PC-9 (cell line): ENCODE results near the gene CFAP410. TPM values are rescaled to one million over a fixed set of nuclear protein-coding genes. Genes with fewer than 3 reads are reported as not detected.

Experiments
- BruUV-seq: library from RNA; stranded (reverse); fragments of 400-500 nt; replicated peaks from 2 replicates; lab custom pipeline; 2021; lab: Mats Ljungman, UMichigan
- CTCF ChIA-PET: fragments of 300-600 bp; sonication (Branson Sonifier 250); formaldehyde crosslinking; loops from one replicate; lab custom pipeline; 2022; ENCODE audit warnings: antibody characterized with exemption; lab: Charles Lee
- POLR2A ChIA-PET: fragments of 300-600 bp; sonication (Branson Sonifier 250); formaldehyde crosslinking; loops from one replicate; lab custom pipeline; 2022; ENCODE audit warnings: antibody characterized with exemption; ENCODE audit not compliant: unreplicated experiment; lab: Charles Lee
- DNase-seq, 2 experiments: peaks; one replicate each; pipeline versions ENCODE4 v3.0.0 to v3.0.0-alpha.2; 2015 to 2022; ENCODE audit warnings: mixed read lengths in 1 of 2
- H2AFZ ChIP-seq: fragments of 200-600 bp; sonication (generic); 2 replicates; pipeline ENCODE4 v1.8.1; 2017; ENCODE audit warnings: antibody characterized with exemption
- H3F3A ChIP-seq: fragments of 200-600 bp; sonication (generic); 2 replicates; pipeline ENCODE4 v1.8.1; 2017; ENCODE audit warnings: antibody characterized with exemption, mild to moderate bottlenecking, low read depth; ENCODE audit not compliant: insufficient read depth
- H3K27ac ChIP-seq: fragments of 200-600 bp; sonication (generic); 2 replicates; pipeline ENCODE4 v1.6.1; 2016; ENCODE audit warnings: mixed run types
- H3K27me3 ChIP-seq: fragments of 200-600 bp; sonication (generic); 2 replicates; pipeline ENCODE4 v1.6.1; 2016; ENCODE audit warnings: low read depth, mixed run types; ENCODE audit not compliant: insufficient read depth
- H3K36me3 ChIP-seq: fragments of 200-600 bp; sonication (generic); 2 replicates; pipeline ENCODE4 v1.6.1; 2016; ENCODE audit warnings: low read depth, mixed run types
- H3K4me1 ChIP-seq: fragments of 200-600 bp; sonication (generic); replicated peaks from 2 replicates; pipeline ENCODE4 v1.6.1; 2016; ENCODE audit warnings: mixed run types; ENCODE audit not compliant: insufficient read depth
- H3K4me2 ChIP-seq: fragments of 200-600 bp; sonication (generic); 2 replicates; pipeline ENCODE4 v1.6.1; 2017; ENCODE audit warnings: mixed run types
- H3K4me3 ChIP-seq: fragments of 200-600 bp; sonication (generic); 2 replicates; pipeline ENCODE4 v1.6.1; 2016; ENCODE audit warnings: mixed run types
- H3K79me2 ChIP-seq: fragments of 200-600 bp; sonication (generic); 2 replicates; pipeline ENCODE4 v1.6.1; 2017; ENCODE audit warnings: low read depth, mixed run types
- H3K9me2 ChIP-seq: fragments of 200-600 bp; sonication (generic); 2 replicates; pipeline ENCODE4 v1.8.1; 2017; ENCODE audit warnings: mild to moderate bottlenecking; ENCODE audit not compliant: insufficient read depth
- H3K9me3 ChIP-seq: fragments of 200-600 bp; sonication (generic); 2 replicates; pipeline ENCODE4 v1.8.1; 2016; ENCODE audit warnings: low read depth; ENCODE audit not compliant: insufficient read depth
- H4K20me1 ChIP-seq: fragments of 200-600 bp; sonication (generic); 2 replicates; pipeline ENCODE4 v1.8.1; 2017; ENCODE audit not compliant: insufficient read depth
- CTCF ChIP-seq: fragments of 200-600 bp; sonication (generic); conservative IDR thresholded peaks from 2 replicates; pipeline ENCODE4 v1.6.1; 2017; ENCODE audit warnings: mixed run types, antibody characterized with exemption, mild to moderate bottlenecking, moderate library complexity
- EZH2 ChIP-seq: fragments of 200-600 bp; sonication (generic); IDR thresholded peaks from 2 replicates; pipeline ENCODE4 v1.8.0; 2017; ENCODE audit warnings: antibody characterized with exemption, low read depth
- intact Hi-C: fragments of 100-400 bp; cut with micrococcal nuclease; formaldehyde crosslinking; loops from one replicate; pipeline ENCODE4 v1.10.0; 2022; ENCODE audit not compliant: unreplicated experiment
- total RNA-seq: library from RNA; stranded (reverse); gene quantifications from 2 replicates; pipeline ENCODE4 v1.2.3, GENCODE V29; 2021

Gene CFAP410
- total RNA-seq, 1 experiment from 2014 or later: 12.5 TPM

- peaks cover 40% of the 10 kb centered on the region for H3K27me3 ChIP-seq
- POLR2A ChIA-PET: no interaction called here
- no peaks in the 10 kb centered on the region for H3K9me2 ChIP-seq
- no peaks in the 10 kb centered on the region for H3F3A ChIP-seq
- H3K27ac ChIP-seq: no peak overlapping the region
- no peaks in the 10 kb centered on the region for H3K4me1 ChIP-seq
- H3K9me3 ChIP-seq: no peaks in the 10 kb centered on the region
- CTCF ChIA-PET: no interaction called here
- H2AFZ ChIP-seq: no peak overlapping the region
- no peaks in the 10 kb centered on the region for H4K20me1 ChIP-seq
- no peak overlapping the region for H3K4me3 ChIP-seq
- H3K4me2 ChIP-seq: no peak overlapping the region
- TF ChIP-seq CTCF: no peak
- no peak for TF ChIP-seq EZH2
- no peaks in the 10 kb centered on the region for H3K36me3 ChIP-seq
- BruUV-seq: no TSS peak
- no peaks in the 10 kb centered on the region for H3K79me2 ChIP-seq
- intact Hi-C loops: no loop called here
- no peak for DNase-seq
These were observed 18.1 kb upstream of the CFAP410 start for GRCh38 chr21:44357064-44357837.

- no peaks in the 10 kb centered on the region for H4K20me1 ChIP-seq
- H3K27ac ChIP-seq: no peak overlapping the region
- CTCF ChIA-PET: no interaction called here
- no peaks in the 10 kb centered on the region for H3K36me3 ChIP-seq
- intact Hi-C loops: no loop called here
- H3K4me1 ChIP-seq: no peaks in the 10 kb centered on the region
- H3K27me3 ChIP-seq: peaks cover 39% of the 10 kb centered on the region
- H3K9me3 ChIP-seq: no peaks in the 10 kb centered on the region
- TF ChIP-seq CTCF: no peak
- TF ChIP-seq EZH2: no peak
- no peaks in the 10 kb centered on the region for H3K9me2 ChIP-seq
- no peak overlapping the region for H3K4me3 ChIP-seq
- DNase-seq: no peak
- no peak overlapping the region for H2AFZ ChIP-seq
- no TSS peak for BruUV-seq
- H3K79me2 ChIP-seq: no peaks in the 10 kb centered on the region
- H3K4me2 ChIP-seq: no peak overlapping the region
- POLR2A ChIA-PET: no interaction called here
- H3F3A ChIP-seq: no peaks in the 10 kb centered on the region
These were observed 17.4 kb upstream of the CFAP410 start for GRCh38 chr21:44356636-44357035.

- H3K9me2 ChIP-seq: no peaks in the 10 kb centered on the region
- no peaks in the 10 kb centered on the region for H3F3A ChIP-seq
- TF ChIP-seq CTCF (no peak), EZH2 (no peak)
- intact Hi-C loops: no loop called here
- H3K36me3 ChIP-seq: no peaks in the 10 kb centered on the region
- DNase-seq: no peak
- H3K27me3 ChIP-seq: peaks cover 37% of the 10 kb centered on the region
- H3K79me2 ChIP-seq: no peaks in the 10 kb centered on the region
- BruUV-seq: no TSS peak
- no peak overlapping the region for H3K4me2 ChIP-seq
- ChIA-PET POLR2A (no interaction called here), CTCF (no interaction called here)
- no peaks in the 10 kb centered on the region for H3K4me1 ChIP-seq
- H3K4me3 ChIP-seq: no peak overlapping the region
- no peaks in the 10 kb centered on the region for H4K20me1 ChIP-seq
- H3K27ac ChIP-seq: no peak overlapping the region
- H2AFZ ChIP-seq: no peak overlapping the region
- no peaks in the 10 kb centered on the region for H3K9me3 ChIP-seq
These were observed 17.0 kb upstream of the CFAP410 start for GRCh38 chr21:44356160-44356559.
